Activated T-cell treated with anti-CD3 and anti-CD28 coated beads for 48 hours (primary cell): ENCODE measurements around the gene ADAMTS15.
"Not testable (repeated sequence)": the region's sequence is repeated elsewhere in the genome, so short reads cannot be mapped to it uniquely, and the experiment has no call there.

ENCODE experiments used
- DNase-seq: peaks from one replicate; pipeline ENCODE4 v3.0.0-alpha.2; 2020; ENCODE audit warnings: low read depth

The ADAMTS15 gene

GRCh38 chr11:130437848-130438247 lies 10.6 kb upstream of the ADAMTS15 start:
- DNase-seq = no peak

GRCh38 chr11:130438401-130439159 lies 9.9 kb upstream of the ADAMTS15 start:
- DNase-seq = not testable (repeated sequence)

- no peak for DNase-seq
These were observed 9.3 kb upstream of the ADAMTS15 start for GRCh38 chr11:130439160-130439519.

- DNase-seq = no peak
These were observed 8.6 kb upstream of the ADAMTS15 start for GRCh38 chr11:130439876-130440275.

GRCh38 chr11:130441719-130442118 lies 6.7 kb upstream of the ADAMTS15 start:
- DNase-seq = no peak

GRCh38 chr11:130442737-130443136 lies 5.7 kb upstream of the ADAMTS15 start:
- DNase-seq = no peak

GRCh38 chr11:130445788-130446187 lies 2.7 kb upstream of the ADAMTS15 start:
- no peak for DNase-seq

GRCh38 chr11:130448039-130448415 lies 418 bp upstream of the ADAMTS15 start:
- DNase-seq = no peak

GRCh38 chr11:130449310-130449990 lies 1.0 kb downstream of the ADAMTS15 start:
- no peak for DNase-seq

GRCh38 chr11:130449996-130450769 lies 1.7 kb downstream of the ADAMTS15 start:
- DNase-seq = no peak

GRCh38 chr11:130451231-130452019 lies 3.0 kb downstream of the ADAMTS15 start:
- DNase-seq = no peak

GRCh38 chr11:130452176-130452575 lies 3.7 kb downstream of the ADAMTS15 start:
- DNase-seq = no peak

GRCh38 chr11:130452940-130453339 lies 4.5 kb downstream of the ADAMTS15 start:
- DNase-seq = no peak

GRCh38 chr11:130454491-130455252 lies 6.2 kb downstream of the ADAMTS15 start:
- DNase-seq = no peak

- DNase-seq = no peak
These were observed 7.2 kb downstream of the ADAMTS15 start for GRCh38 chr11:130455483-130456127.

GRCh38 chr11:130456286-130456685 lies 7.8 kb downstream of the ADAMTS15 start:
- DNase-seq = no peak

GRCh38 chr11:130457623-130458409 lies 9.4 kb downstream of the ADAMTS15 start:
- no peak for DNase-seq

- DNase-seq = no peak
These were observed 9.9 kb downstream of the ADAMTS15 start for GRCh38 chr11:130458410-130458729.

- no peak for DNase-seq
These were observed 11.1 kb downstream of the ADAMTS15 start for GRCh38 chr11:130459521-130459920.
